Brain pericyte (primary cell): ENCODE results near the gene DYNLT1.
A peak's percentile ranks its signal among the peaks of the same experiment; 100 is the strongest.
"Not testable (repeated sequence)": the region's sequence is repeated elsewhere in the genome, so short reads cannot be mapped to it uniquely, and the experiment has no call there.

Source experiments
- DNase-seq: peaks from one replicate; pipeline ENCODE4 v3.0.0-alpha.2; 2012; ENCODE audit warnings: low read depth, low spot score

The DYNLT1 gene

DNA sequence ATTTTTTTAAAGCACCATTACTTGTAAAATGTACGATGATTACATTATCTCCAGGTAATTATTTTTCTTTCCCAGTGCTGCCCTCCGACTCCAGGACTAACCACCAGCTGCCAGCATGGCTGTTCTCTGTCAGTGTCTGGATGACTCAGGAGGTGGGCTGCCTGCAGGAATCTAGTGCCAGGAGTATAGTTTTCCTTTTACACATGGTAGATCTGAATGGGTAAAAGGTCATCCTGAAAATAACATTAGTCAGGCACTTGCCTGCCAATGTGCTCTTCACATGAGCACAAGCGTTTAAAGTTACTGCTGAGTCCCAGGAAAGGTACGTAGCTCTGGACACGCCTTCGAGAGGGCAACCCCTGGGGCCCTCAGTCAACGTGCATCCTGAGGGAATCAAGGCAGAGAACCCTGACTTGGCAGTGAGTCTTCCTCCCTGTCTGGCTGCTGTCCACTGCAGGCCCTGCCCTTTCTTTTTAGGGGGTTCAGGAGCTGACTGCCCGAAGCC is 2.4 kb downstream of the DYNLT1 start:
- peak; percentile 76 for DNase-seq

DNA sequence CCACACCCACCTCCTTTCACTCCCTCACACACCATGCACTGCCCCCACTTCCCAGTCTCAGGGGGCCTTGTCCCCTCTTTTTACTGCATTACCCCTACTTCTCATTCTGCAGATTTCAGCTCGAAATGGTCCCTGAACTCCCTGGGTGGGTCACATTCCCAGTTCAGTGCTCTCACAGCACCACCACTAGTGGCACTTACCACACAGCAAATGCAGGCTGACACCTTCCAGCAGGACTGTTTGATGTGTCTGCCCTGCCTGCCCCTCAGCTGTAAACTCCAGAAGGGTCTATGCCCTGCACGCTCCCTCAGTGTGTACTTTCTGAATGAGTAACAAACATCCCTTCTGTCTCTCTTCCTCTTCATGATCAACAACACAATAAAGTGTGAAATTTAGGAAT is 4.0 kb downstream of the DYNLT1 start:
- DNase-seq: no peak

GRCh38 chr6:158639056-158639455 is 5.5 kb downstream of the DYNLT1 start:
- DNase-seq: no peak

- DNase-seq: no peak
Measured at GRCh38 chr6:158638324-158638854, 6.2 kb downstream of the DYNLT1 start.

DNA sequence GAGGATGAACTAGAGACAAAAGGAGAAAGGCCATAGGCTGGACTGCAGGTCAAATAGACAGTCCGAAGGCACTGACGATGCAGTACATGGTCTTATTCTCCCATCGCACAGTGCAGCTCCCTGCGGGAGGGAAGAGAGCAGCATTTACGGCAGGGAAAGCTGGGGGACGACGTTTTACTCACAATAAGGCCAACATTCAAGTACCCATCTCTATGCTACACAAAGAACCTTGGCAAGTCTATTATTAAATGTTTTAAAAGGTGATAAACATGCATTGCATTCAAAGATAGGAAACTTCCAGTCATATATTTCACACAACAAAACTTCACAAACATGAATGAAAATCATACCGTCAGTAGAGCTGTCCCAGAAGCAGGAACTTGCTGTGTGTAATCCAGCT is 7.8 kb downstream of the DYNLT1 start:
- DNase-seq: no peak

GRCh38 chr6:158635427-158636073 is 9.0 kb downstream of the DYNLT1 start:
- DNase-seq: no peak

GRCh38 chr6:158634695-158635426 is 9.7 kb downstream of the DYNLT1 start:
- DNase-seq: no peak

DNA sequence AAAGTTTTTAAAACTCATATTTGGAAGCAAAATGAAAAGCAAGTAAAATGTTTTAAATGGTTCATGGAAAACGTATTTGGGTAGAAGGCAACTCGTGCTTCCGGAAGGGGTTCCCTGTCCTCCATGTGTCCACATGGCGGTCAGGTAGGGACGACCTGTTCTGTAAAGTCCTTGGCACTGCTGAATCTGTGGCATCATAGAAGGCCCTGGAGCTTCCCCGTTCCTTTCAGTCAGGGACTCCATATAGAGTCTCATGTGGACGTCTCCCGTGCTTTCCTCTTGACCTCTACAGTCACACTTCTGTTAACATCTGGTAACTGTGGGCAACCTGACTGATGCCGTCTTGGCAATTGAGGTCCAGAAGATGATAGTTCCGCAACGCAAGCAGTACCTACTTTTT is 11.4 kb downstream of the DYNLT1 start:
- DNase-seq: no peak

DNA sequence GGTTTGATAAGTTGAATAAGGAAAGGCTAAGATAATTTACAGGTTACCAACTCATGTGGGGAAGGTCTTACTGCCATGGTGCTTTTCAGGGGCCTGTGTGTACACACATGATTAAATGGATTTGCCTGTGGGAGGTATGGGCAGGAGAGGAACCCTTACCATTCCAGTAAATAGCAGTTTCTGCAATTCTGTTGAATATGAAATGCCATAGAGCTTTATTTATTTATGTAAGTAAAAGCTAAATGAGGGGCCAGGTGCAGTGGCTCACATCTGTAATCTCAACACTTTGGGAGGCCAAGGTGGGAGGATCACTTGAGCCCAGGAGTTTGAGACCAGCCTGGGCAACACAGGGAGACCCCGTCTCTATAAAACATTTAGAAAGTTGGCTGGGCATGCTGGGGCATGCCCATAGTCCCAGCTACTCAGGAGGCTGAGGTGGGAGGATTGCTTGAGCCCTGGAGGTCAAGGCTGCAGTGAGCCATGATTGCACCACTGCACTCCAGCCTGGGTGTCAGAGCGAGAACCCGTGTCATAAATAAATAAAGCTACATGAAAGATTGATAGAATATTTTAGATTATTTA is 11.9 kb downstream of the DYNLT1 start:
- not testable (repeated sequence) for DNase-seq

DNA sequence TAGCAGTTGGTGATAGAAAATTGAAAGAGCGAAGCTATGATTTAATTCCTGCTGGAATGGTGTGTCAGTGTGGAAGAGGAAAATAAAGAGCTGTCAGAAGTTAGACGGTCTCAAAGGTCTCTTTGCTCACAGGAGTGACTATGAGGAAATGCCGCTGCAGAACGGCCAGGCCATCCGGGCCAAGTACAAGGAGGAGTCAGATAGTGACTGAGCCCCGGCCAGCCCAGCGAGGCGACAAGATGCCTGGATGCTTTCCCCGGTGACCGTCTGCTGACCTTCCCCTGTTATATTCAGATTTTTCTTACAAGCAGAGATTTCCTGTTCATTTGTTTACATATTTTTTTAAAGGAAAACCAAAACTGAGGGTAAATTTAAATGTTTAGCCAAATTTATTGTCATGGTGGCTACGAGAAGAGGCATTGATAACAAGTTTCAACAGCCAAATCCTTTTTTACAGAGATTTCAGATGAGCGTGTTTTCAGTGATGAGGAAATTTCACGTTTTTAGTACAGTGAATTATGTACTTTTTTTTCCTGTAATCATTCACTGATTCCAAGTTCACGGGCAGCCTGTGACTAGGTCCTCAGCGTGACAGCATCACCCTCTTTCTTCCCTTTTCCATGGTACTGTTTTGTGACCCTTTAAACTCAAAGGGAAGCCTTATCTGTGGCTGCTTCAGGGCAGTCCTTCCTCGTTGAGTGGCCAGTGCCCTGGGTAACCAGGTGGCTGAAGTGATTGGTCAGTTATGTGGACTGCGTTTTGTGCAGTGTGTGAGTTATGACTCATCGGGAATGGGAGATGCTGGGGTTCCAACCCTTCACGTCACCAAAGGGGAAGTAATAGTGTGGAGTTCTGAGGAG is 12.6 kb downstream of the DYNLT1 start:
- DNase-seq: peak; percentile 64

GRCh38 chr6:158630938-158631616 is 13.5 kb downstream of the DYNLT1 start:
- no peak for DNase-seq

GRCh38 chr6:158629367-158630221 is 14.9 kb downstream of the DYNLT1 start:
- no peak for DNase-seq

DNA sequence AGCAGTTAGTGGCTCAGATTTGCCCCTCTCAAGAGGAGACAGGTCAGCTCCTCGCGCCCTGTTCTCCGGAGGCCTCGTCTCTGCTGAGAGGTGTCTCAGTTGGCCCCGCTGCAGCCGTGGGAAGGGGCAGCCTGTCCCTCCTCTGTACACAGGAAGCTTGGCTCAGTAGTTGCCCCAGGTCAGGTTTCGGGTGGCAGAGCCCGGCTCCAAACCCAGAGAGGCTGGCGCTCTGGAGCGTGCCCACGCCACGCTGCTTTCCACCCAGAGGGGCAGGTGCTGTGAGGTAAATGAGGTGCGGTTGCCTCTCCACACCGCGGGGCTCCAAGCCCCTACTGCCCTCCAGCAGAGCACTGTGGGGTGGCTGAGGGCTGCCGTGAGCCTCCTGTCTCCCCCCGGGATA is 16.0 kb downstream of the DYNLT1 start:
- DNase-seq: no peak

DNA sequence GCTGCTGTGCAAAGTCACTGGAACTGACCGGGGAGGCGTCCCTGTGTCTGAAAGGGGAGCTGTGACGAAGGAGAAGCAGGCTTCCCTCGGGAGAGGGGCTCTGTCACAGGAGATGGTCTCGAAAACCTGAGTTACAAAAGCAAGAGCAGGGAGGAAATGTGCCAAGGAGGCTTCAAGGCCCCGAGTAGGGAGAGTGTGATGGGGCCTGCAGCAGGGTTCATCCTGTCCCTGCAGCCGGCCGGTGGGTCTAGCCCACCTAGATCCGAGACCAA is 16.7 kb downstream of the DYNLT1 start:
- no peak for DNase-seq

- no peak for DNase-seq
Measured at GRCh38 chr6:158627168-158627939, 17.2 kb downstream of the DYNLT1 start.

DNA sequence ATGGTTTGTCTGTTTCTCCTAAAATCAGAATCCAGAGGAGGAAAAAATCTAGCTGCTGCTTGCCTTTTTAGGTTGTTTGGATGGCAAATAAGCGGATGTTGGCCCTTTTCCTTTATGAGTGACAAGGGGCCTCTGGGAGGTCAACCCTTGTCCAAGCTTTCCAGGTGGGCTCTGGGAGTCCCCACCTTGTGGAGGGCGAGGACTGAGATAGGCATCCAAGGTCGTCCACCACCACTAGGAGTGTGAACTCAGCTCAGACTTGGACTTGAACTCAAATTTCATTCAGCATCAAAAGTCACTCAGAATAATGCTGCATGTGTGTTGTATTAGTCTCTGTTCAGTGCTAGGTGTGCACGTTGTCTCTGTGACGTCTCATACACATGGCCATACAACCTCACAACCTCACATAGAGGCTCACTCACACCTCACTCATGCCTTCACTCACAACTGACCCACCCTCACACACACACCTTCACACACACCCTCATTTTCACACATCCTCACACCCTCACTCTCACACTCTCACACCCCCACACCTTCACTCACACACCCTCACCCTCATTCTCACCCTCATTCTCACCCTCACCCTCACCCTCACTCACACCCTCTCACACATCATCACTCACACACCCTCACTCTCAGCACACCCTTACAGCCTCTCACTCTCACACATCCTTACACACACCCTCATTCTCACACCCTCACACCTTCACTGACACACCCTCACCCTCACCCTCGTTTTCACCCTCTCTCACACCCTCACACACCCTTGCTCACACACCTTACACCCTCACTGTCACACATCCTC is 18.0 kb downstream of the DYNLT1 start:
- DNase-seq: no peak

- no peak for DNase-seq
Measured at GRCh38 chr6:158625881-158626305, 18.6 kb downstream of the DYNLT1 start.
